Nephron progenitor cell (in vitro differentiated cells): ENCODE results near the gene NCBP2.

Source experiments
- DNase-seq: peaks from one replicate; pipeline ENCODE4 v3.0.0; 2021
- H3K27ac Mint-ChIP-seq: 2 replicates; pipeline ENCODE4 v1.8.0; 2021; ENCODE audit warnings: mild to moderate bottlenecking, moderate library complexity, mixed read lengths
- H3K27me3 Mint-ChIP-seq: 2 replicates; pipeline ENCODE4 v1.8.0; 2021; ENCODE audit warnings: mild to moderate bottlenecking, low read depth, mixed read lengths; ENCODE audit not compliant: poor library complexity
- H3K36me3 Mint-ChIP-seq: 2 replicates; pipeline ENCODE4 v1.8.0; 2021; ENCODE audit warnings: low read depth, mixed read lengths
- H3K4me1 Mint-ChIP-seq: 2 replicates; pipeline ENCODE4 v1.8.0; 2021; ENCODE audit warnings: mixed read lengths
- H3K4me3 Mint-ChIP-seq: 2 replicates; pipeline ENCODE4 v1.8.0; 2021; ENCODE audit warnings: mild to moderate bottlenecking, moderate library complexity, mixed read lengths
- H3K9me3 Mint-ChIP-seq: 2 replicates; pipeline ENCODE4 v1.8.0; 2021; ENCODE audit warnings: mild to moderate bottlenecking, moderate library complexity, mixed read lengths
- CTCF ChIP-seq: fragments of 200-600 bp; sonication (generic); IDR thresholded peaks from 2 replicates; pipeline ENCODE4 v1.5.0; 2021; ENCODE audit warnings: antibody characterized with exemption

NCBP2 gene

GRCh38 chr3:196915375-196915774 is 27.0 kb downstream of the NCBP2 start:
- H3K27ac Mint-ChIP-seq: no peak overlapping the region

GRCh38 chr3:196914866-196915265 is 27.5 kb downstream of the NCBP2 start:
- H3K27me3 Mint-ChIP-seq: no peaks in the 10 kb centered on the region
- DNase-seq: no peak
- no peak overlapping the region for H3K27ac Mint-ChIP-seq
- H3K4me3 Mint-ChIP-seq: no peak overlapping the region
- peaks cover 30% of the 10 kb centered on the region for H3K9me3 Mint-ChIP-seq
- no peak for TF ChIP-seq CTCF
- no peaks in the 10 kb centered on the region for H3K4me1 Mint-ChIP-seq
- H3K36me3 Mint-ChIP-seq: peaks cover 77% of the 10 kb centered on the region

More at GRCh38 chr3:196915375-196915774, 27.0 kb downstream of the NCBP2 start:
- no peaks in the 10 kb centered on the region for H3K27me3 Mint-ChIP-seq
- H3K4me1 Mint-ChIP-seq: no peaks in the 10 kb centered on the region
- no peak for TF ChIP-seq CTCF
- H3K36me3 Mint-ChIP-seq: peaks cover 76% of the 10 kb centered on the region
- no peak for DNase-seq
- H3K4me3 Mint-ChIP-seq: no peak overlapping the region
- peaks cover 29% of the 10 kb centered on the region for H3K9me3 Mint-ChIP-seq

GRCh38 chr3:196903740-196904139 is 38.6 kb downstream of the NCBP2 start:
- H3K36me3 Mint-ChIP-seq: peaks cover 65% of the 10 kb centered on the region
- TF ChIP-seq CTCF: no peak
- DNase-seq: no peak
- no peaks in the 10 kb centered on the region for H3K9me3 Mint-ChIP-seq
- H3K27me3 Mint-ChIP-seq: no peaks in the 10 kb centered on the region
- no peaks in the 10 kb centered on the region for H3K4me1 Mint-ChIP-seq
- no peak overlapping the region for H3K4me3 Mint-ChIP-seq
- H3K27ac Mint-ChIP-seq: no peak overlapping the region

GRCh38 chr3:196902296-196902695 is 40.0 kb downstream of the NCBP2 start:
- Mint-ChIP-seq H3K36me3 (peaks cover 52% of the 10 kb centered on the region), H3K9me3 (no peaks in the 10 kb centered on the region), H3K27ac (no peak overlapping the region), H3K4me3 (no peak overlapping the region), H3K4me1 (no peaks in the 10 kb centered on the region), H3K27me3 (no peaks in the 10 kb centered on the region)
- TF ChIP-seq CTCF: no peak
- DNase-seq: no peak

GRCh38 chr3:196901768-196902167 is 40.6 kb downstream of the NCBP2 start:
- no peak for DNase-seq
- no peaks in the 10 kb centered on the region for H3K9me3 Mint-ChIP-seq
- no peak overlapping the region for H3K4me3 Mint-ChIP-seq
- H3K4me1 Mint-ChIP-seq: no peaks in the 10 kb centered on the region
- no peak overlapping the region for H3K27ac Mint-ChIP-seq
- H3K27me3 Mint-ChIP-seq: no peaks in the 10 kb centered on the region
- TF ChIP-seq CTCF: no peak
- peaks cover 46% of the 10 kb centered on the region for H3K36me3 Mint-ChIP-seq

GRCh38 chr3:196896229-196896628 is 46.1 kb downstream of the NCBP2 start:
- Mint-ChIP-seq H3K4me1 (peaks cover 5% of the 10 kb centered on the region), H3K27me3 (no peaks in the 10 kb centered on the region), H3K27ac (no peak overlapping the region), H3K36me3 (peaks cover 39% of the 10 kb centered on the region), H3K4me3 (no peak overlapping the region), H3K9me3 (peaks cover 7% of the 10 kb centered on the region)
- DNase-seq: no peak
- no peak for TF ChIP-seq CTCF
